Ureter (tissue), 1 donor: ENCODE data around the gene TST. TPM values are rescaled to one million over a fixed set of nuclear protein-coding genes. Genes with fewer than 3 reads are reported as not detected.
A peak's percentile ranks its signal among the peaks of the same experiment; 100 is the strongest.

Experiments
- DNase-seq: peaks from one replicate; pipeline ENCODE4 v3.0.0-alpha.2; 2020; ENCODE audit warnings: low spot score
- total RNA-seq: library from RNA; stranded (reverse); gene quantifications from one replicate; pipeline ENCODE4 v1.2.4, GENCODE V29; 2023
- donor health status: DM: yes; HTN: yes; CAD: no.

TST gene
- total RNA-seq, 1 donor from 2014 or later = 53.4 TPM

GRCh38 chr22:37032535-37033460, 13.6 kb upstream of the TST start:
- DNase-seq = peak; percentile 82

DNA sequence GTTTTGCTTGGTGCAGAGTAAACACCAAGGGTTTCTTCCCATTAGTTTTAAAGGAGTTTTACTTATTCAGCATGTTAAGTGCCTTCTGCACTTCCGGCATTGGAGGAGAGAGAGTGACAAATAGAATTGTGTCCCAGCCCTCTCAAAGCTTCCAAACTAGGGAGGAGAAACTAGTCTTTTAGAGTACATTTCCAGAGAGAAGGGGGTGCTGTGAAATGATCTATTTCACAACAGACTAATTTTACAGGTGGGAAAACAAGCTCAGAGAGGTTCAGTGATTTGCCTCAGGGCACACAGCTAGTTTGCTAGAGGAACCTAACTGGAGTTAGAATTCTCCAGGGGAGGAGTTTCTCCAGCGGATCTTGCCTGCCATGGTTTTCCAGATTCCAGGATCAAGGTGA, 12.9 kb upstream of the TST start:
- DNase-seq = no peak

DNA sequence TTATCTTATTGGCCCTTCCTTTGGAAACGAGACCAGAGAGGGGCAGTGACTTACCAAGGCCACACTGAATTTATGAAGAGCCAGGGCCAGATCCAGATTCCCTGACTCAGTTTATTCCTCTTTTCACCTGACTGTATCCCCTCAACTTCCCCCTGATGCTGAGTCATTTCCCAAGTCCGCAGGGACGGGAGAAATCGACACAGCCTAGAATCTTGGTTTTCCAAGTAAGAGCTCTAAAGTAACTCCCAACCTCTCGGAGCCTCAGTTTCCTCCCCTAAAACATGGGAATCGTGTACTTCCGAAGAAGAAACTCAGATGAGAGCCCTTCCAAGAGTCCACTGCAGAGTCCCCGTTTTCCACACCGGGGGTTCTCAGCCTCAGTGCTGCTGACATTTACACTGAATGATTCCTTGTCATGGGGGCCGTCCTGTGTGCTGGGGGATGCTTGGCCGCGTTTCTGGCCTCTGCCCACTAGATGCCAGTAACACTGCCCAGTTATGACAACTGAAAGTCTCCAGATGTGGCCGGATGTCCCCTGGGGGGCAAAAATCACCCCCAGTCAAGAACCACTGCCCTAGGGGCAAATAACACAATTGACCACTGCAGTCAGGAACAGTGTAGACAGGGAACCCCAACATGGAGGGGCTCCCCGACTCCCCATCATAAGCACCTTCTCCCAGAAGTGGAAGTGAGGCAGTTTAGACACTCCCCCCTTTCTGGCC, 11.5 kb upstream of the TST start:
- DNase-seq = no peak

DNA sequence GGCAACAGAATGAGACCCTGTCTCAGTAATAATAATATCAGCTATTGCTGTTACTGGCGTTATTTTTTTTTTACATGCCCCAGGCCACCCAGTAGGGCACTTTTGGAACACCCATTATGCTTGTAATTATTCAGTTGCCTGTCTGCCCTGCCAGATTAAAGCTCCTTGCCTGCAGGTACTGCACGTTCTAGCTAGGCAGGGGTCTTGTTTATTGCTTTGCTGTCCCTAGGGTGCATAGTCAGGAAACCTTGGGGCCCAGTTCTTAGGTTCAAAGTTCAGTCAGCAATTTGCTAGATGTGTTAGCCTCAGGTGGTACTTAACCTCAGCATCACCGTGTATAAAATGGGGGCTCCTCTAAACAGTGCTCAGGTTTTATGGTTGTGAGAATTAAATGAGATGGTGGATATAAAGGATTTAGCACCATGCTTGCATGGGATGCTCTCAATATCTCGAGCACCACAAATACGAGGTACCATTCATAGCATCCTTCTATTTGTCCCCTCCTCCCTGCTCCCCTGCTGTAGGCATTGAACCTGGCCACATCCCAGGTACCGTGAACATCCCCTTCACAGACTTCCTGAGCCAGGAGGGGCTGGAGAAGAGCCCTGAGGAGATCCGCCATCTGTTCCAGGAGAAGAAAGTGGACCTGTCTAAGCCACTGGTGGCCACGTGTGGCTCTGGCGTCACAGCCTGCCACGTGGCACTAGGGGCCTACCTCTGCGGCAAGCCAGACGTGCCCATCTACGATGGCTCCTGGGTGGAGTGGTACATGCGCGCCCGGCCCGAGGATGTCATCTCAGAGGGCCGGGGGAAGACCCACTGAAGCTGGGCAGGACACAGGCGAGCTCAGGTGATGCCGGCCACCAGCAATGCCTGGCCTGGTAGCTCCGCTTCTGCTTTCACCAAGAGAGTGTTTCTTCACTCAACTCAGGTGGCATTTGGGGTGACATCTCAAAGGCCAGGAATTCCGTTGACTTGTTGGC, 9.7 kb upstream of the TST start:
- no peak for DNase-seq

- DNase-seq = no peak
Measured at GRCh38 chr22:37027556-37027955, 8.3 kb upstream of the TST start.

DNA sequence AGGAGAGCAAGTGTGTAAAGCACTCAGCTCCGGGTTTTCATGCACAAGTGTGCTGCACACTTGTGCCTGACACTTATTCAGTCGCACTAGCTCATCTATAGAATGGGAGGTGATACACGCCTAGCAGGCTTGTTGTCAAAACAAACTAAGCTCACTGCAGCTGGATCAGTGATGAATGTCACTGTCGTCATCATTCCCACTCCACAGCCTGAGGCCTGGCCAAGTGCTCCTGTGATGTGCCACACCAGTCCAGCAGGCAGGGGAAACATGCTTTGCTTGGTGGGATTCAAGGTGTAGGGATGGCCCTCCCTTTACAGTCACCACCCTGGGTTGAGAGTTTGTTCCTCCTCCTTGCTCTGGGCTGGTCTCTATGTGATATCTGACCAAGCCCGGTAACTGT, 7.1 kb upstream of the TST start:
- DNase-seq = no peak

DNA sequence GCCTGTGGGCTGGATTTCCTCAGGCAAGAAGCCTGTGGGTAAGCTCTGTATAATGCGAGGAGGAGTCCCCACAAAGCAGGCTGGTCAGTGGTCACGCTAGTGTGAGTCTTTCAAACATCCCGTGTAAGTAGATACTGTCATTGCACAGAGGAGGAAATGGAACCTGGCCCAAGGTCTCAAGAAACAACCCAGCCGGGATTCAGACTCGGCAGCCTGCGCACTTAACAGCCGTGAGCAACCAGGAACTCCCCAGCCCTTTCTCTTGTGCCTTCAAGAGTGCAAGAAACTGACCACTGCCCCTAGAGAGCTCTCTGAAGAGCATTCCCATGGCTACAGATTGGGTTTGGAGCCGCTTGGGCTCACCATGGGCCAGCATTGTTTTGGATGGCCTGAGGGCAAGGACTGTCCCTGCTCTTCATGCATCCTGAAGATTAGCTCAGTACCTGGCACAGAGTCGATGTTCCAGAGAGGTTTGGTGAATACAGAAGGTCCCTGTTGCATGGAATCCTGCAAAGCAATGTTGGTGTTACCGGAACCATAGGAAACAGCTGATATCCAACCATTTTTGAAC, 6.3 kb upstream of the TST start:
- DNase-seq = no peak

- no peak for DNase-seq
Measured at GRCh38 chr22:37024339-37025157, 5.3 kb upstream of the TST start.

GRCh38 chr22:37023743-37024338, 4.6 kb upstream of the TST start:
- no peak for DNase-seq

DNA sequence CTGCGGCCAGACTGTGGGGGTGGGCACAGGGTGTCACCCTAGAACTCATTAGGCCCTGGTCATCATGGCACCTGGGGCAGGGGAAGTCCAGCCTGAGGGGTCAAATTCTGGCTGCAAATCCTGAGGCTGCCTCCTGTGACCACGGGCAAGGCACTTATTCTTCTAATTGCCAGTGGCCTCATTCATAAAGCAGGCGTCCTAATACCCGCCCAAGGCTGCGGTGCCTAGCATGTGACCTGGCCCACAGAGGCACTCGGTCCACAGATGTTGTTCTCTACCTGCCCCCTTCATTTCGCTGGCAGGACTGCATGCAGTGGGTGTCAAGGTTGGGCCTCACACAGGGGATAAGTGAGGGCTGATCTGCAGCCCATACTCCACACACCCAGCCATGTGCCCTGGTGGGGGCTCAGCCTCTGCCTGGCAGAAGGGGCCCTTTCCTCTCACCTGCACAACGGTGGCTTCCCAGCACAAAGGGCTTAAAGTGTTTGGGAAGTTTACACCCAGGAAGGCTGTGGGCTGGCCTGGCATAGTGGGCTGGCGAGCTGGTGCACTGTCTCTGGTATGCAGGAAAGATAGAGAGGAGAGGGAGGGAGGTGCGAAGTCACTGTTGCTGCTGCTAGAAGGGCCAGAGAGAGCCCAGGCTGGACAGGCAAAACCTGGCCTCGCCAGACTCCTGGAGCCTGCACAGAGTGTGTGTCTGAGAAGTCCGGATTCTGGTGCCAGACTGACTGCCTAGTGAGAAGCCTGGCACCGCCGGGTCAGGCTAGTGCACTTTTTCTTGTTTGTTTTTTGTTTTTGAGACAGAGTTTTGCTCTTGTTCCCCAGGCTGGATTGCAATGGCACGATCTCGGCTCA, 3.5 kb upstream of the TST start:
- DNase-seq = no peak

DNA sequence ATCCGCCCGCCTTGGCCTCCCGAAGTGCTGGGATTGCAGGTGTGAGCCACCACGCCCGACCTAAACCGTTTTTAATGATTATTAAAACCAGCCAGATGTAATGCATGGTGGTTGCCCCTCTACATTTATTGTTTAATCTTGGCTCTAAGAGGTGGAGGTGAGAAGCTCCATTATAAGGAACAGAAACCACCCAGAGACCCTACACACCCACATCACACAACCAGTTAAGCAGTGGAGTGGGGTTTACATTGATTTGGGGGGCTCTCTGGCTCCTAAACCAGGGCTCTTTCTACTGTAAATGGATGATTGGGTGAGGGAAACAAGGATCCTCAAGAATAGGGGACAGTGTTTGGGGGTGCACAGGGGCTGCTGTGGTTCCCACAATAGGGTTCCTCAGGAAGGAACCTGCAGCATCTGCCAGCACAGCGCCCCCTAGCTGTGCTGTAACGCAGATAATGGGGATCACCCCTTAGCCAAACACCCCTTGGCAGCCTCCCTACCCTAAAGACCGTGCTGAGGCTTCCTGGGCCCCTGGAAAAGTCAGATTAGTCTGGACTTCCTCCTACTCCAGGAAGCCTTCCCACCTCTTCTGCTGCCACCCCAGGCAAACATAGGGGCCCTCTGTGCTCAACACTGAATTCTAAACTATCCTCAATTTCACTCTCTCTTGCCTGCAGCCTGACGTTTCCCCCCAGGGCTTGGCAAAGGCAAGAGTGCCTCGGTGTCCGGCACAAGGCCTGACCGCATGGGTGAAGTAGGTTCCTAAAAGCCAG, 2.6 kb upstream of the TST start:
- no peak for DNase-seq

GRCh38 chr22:37021041-37021440, 1.8 kb upstream of the TST start:
- DNase-seq = no peak

DNA sequence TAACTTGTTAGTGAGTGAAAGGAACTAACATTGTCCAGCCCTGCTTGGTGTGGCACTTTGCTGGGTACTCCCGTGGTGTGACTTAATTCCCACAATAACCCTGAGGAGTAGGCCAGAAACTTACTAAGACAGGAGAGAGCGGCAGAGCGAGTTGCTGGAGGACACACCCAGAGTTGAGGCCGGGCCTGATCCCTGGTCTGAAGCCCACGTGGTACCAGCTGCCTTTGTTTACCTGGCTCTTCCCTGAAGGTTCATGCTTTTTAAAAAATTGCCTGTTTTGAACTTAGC, 889 bp upstream of the TST start:
- peak; percentile 65 for DNase-seq

GRCh38 chr22:37018815-37019308, 385 bp downstream of the TST start:
- DNase-seq = peak; percentile 65

- no peak for DNase-seq
Measured at GRCh38 chr22:37018086-37018814, 997 bp downstream of the TST start.

- DNase-seq = no peak
Measured at GRCh38 chr22:37017356-37017755, 1.9 kb downstream of the TST start.

GRCh38 chr22:37016134-37016910, 2.9 kb downstream of the TST start:
- DNase-seq = no peak
